OCI-LY3 (cell line): ENCODE measurements around the gene PAPSS1.

Source experiments
- EZH2phosphoT487 ChIP-seq: fragments of 200-600 bp; shearing (Covaris generic); IDR thresholded peaks from 2 replicates; pipeline ENCODE4 v1.6.1; 2018; ENCODE audit warnings: antibody characterized with exemption, mixed run types, low read depth
- TF ChIP-seq, protein P1 (sequence below): fragments of 200-600, 300-600 bp; sonication (generic); IDR thresholded peaks from 2 replicates; pipeline ENCODE4 v1.5.1; 2014; ENCODE audit warnings: antibody characterized with exemption, low read length, low read depth

GRCh38 chr4:107689912-107690587 is 30.0 kb downstream of the PAPSS1 start:
- no peak for TF ChIP-seq EZH2phosphoT487
- TF ChIP-seq, protein P1, sequence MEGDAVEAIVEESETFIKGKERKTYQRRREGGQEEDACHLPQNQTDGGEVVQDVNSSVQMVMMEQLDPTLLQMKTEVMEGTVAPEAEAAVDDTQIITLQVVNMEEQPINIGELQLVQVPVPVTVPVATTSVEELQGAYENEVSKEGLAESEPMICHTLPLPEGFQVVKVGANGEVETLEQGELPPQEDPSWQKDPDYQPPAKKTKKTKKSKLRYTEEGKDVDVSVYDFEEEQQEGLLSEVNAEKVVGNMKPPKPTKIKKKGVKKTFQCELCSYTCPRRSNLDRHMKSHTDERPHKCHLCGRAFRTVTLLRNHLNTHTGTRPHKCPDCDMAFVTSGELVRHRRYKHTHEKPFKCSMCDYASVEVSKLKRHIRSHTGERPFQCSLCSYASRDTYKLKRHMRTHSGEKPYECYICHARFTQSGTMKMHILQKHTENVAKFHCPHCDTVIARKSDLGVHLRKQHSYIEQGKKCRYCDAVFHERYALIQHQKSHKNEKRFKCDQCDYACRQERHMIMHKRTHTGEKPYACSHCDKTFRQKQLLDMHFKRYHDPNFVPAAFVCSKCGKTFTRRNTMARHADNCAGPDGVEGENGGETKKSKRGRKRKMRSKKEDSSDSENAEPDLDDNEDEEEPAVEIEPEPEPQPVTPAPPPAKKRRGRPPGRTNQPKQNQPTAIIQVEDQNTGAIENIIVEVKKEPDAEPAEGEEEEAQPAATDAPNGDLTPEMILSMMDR: no peak
